ENCODE data around the gene MINDY4. TPM values are rescaled to one million over a fixed set of nuclear protein-coding genes. Genes with fewer than 3 reads are reported as not detected.

The MINDY4 gene
- total and polyA plus RNA-seq, 2 donors (not counting 1 experiment from before 2014, with no cell fraction given) = 0.12 to 1.1 TPM

DNA sequence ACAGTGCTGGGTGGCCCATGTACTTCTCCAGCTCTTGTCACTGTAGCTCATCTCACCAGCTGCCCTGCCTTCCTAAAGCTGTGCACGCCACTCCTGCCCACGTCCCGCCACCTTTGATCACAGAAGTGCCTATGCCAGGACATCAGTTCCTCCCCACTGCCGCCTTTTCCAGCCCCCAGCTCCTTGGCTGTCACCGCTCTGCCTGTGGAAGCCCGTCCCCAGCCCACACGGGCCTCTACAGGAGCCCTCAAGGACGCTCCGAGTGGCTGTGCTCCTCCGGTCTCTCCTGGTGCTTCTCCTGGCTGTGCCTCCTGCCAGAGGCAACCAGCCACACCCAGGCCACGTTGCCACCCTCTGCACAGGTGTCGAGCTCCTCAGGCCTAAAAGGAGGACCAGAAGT, 38.6 kb upstream of the MINDY4 start:
- DNase-seq (no peak), ATAC-seq (ENCODE audit: low read depth) (no peak)
- no peaks in the 10 kb centered on the region for H4K20me1 ChIP-seq (ENCODE audit: control insufficient read depth, insufficient read depth, low read length, poor library complexity, severe bottlenecking)
- intact Hi-C loops (cut with micrococcal nuclease) = no loop called here
- peaks cover 17% of the 10 kb centered on the region for H3K27me3 Mint-ChIP-seq
- no peaks in the 10 kb centered on the region for H3K79me2 ChIP-seq (ENCODE audit: control insufficient read depth, insufficient read depth, low read length)
- H3K36me3 ChIP-seq (replicated peaks in 1 of 2; ENCODE audit: control extremely low read depth in 1 of 2, control insufficient read depth in 1 of 2, extremely low read depth in 1 of 2, insufficient read depth in 2 of 2, low read length in 1 of 2) = no peaks in the 10 kb centered on the region
- H3K4me3 ChIP-seq (ENCODE audit: control extremely low read depth in 1 of 5, extremely low read depth in 1 of 5, insufficient read depth in 1 of 5, low read depth in 2 of 5, low read length in 4 of 5) = no peak overlapping the region
- H3K27me3 ChIP-seq (replicated peaks in 1 of 4; ENCODE audit: control extremely low read depth in 1 of 4, control insufficient read depth in 3 of 4, insufficient read depth in 4 of 4, low read length in 3 of 4) = peaks cover 0 to 9% (median 0%) of the 10 kb centered on the region in 4 experiments
- peaks cover 0 to 2% (median 0%) of the 10 kb centered on the region in 3 donors for H3K9me3 ChIP-seq (ENCODE audit: control extremely low read depth in 1 of 3, control insufficient read depth in 2 of 3, insufficient read depth in 1 of 3, low read length in 2 of 3)
- no peak overlapping the region for H3K4me3 Mint-ChIP-seq
- 92% methylated on average over 12 of the region's 12 CpGs for WGBS (ENCODE audit: insufficient coverage)
- no peak overlapping the region for H3K9ac ChIP-seq (ENCODE audit: low read length)
- no peaks in the 10 kb centered on the region for H3K9me3 Mint-ChIP-seq (ENCODE audit: insufficient read depth)
- H3K4me1 Mint-ChIP-seq = peaks cover 7% of the 10 kb centered on the region
- no peak overlapping the region for H3K4me2 ChIP-seq (replicated peaks; ENCODE audit: low read depth, low read length, poor library complexity, severe bottlenecking)
- H3K27ac ChIP-seq (ENCODE audit: low read length in 2 of 2) = no peak overlapping the region
- CTCF ChIA-PET = interaction anchor here (4.6 kb wide), 1 partner anchor 8 kb away, joined by 22 read pairs; no protein-coding TSS in a partner anchor
- no peak for TF ChIP-seq EZH2 (IDR thresholded peaks at IDR 0.05; ENCODE audit: borderline replicate concordance, insufficient read depth, low read depth, low read length, poor library complexity, severe bottlenecking)
- TF ChIP-seq, protein P1, sequence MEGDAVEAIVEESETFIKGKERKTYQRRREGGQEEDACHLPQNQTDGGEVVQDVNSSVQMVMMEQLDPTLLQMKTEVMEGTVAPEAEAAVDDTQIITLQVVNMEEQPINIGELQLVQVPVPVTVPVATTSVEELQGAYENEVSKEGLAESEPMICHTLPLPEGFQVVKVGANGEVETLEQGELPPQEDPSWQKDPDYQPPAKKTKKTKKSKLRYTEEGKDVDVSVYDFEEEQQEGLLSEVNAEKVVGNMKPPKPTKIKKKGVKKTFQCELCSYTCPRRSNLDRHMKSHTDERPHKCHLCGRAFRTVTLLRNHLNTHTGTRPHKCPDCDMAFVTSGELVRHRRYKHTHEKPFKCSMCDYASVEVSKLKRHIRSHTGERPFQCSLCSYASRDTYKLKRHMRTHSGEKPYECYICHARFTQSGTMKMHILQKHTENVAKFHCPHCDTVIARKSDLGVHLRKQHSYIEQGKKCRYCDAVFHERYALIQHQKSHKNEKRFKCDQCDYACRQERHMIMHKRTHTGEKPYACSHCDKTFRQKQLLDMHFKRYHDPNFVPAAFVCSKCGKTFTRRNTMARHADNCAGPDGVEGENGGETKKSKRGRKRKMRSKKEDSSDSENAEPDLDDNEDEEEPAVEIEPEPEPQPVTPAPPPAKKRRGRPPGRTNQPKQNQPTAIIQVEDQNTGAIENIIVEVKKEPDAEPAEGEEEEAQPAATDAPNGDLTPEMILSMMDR (IDR thresholded peaks at IDR 0.05) = no peak
- no peak overlapping the region for H2AFZ ChIP-seq (ENCODE audit: insufficient read depth, low read depth, low read length, poor library complexity, severe bottlenecking)
- POLR2A ChIA-PET = no interaction called here
- no peak overlapping the region for H3K27ac Mint-ChIP-seq
- peaks cover under 1 to 4% of the 10 kb centered on the region in 2 donors for H3K4me1 ChIP-seq (ENCODE audit: control insufficient read depth in 2 of 2, insufficient read depth in 2 of 2, low read length in 2 of 2)

DNA sequence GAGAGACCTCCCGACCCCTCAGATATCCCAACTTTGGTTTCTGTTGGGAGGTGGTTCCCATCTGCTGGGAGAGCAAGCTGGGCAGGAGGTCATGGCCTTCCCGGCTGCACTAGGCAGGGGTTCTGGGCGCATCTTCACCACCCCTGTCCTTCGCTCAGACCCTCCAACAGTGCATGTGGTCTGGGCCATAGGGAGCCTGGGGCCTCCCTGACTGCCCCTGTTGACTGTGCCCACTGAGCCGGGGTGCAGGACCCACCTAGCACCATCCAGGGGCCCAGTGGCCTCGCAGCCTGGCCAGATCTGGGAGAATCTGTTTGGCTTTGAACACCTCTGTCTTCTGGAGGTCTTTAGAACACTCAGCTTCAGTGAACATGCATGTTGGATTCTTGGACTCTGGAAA, 38.0 kb upstream of the MINDY4 start:
- H3K27ac ChIP-seq (ENCODE audit: low read length in 2 of 2) = no peak overlapping the region
- H4K20me1 ChIP-seq (ENCODE audit: control insufficient read depth, insufficient read depth, low read length, poor library complexity, severe bottlenecking) = no peaks in the 10 kb centered on the region
- no peaks in the 10 kb centered on the region for H3K4me1 ChIP-seq (ENCODE audit: control insufficient read depth in 2 of 2, insufficient read depth in 2 of 2, low read length in 2 of 2)
- H3K36me3 ChIP-seq (replicated peaks in 1 of 2; ENCODE audit: control extremely low read depth in 1 of 2, control insufficient read depth in 1 of 2, extremely low read depth in 1 of 2, insufficient read depth in 2 of 2, low read length in 1 of 2) = no peaks in the 10 kb centered on the region
- ATAC-seq (ENCODE audit: low read depth) (no peak), DNase-seq (no peak)
- no peak for TF ChIP-seq EZH2 (IDR thresholded peaks at IDR 0.05; ENCODE audit: borderline replicate concordance, insufficient read depth, low read depth, low read length, poor library complexity, severe bottlenecking)
- TF ChIP-seq, protein P1 (IDR thresholded peaks at IDR 0.05) = no peak
- Mint-ChIP-seq H3K4me3 (no peak overlapping the region), H3K4me1 (peaks cover 5% of the 10 kb centered on the region), H3K27ac (no peak overlapping the region), H3K27me3 (peaks cover 17% of the 10 kb centered on the region), H3K9me3 (ENCODE audit: insufficient read depth) (no peaks in the 10 kb centered on the region)
- no peaks in the 10 kb centered on the region for H3K79me2 ChIP-seq (ENCODE audit: control insufficient read depth, insufficient read depth, low read length)
- intact Hi-C loops (cut with micrococcal nuclease) = no loop called here
- no peak overlapping the region for H2AFZ ChIP-seq (ENCODE audit: insufficient read depth, low read depth, low read length, poor library complexity, severe bottlenecking)
- ChIA-PET CTCF (interaction anchor here (4.6 kb wide), 1 partner anchor 7 kb away, joined by 22 read pairs; no protein-coding TSS in a partner anchor), POLR2A (no interaction called here)
- no peak overlapping the region for H3K9ac ChIP-seq (ENCODE audit: low read length)
- 91% methylated on average over 5 of the region's 6 CpGs for WGBS (ENCODE audit: insufficient coverage)
- peaks cover 0 to 2% (median 0%) of the 10 kb centered on the region in 3 donors for H3K9me3 ChIP-seq (ENCODE audit: control extremely low read depth in 1 of 3, control insufficient read depth in 2 of 3, insufficient read depth in 1 of 3, low read length in 2 of 3)
- H3K4me3 ChIP-seq (ENCODE audit: control extremely low read depth in 1 of 5, extremely low read depth in 1 of 5, insufficient read depth in 1 of 5, low read depth in 2 of 5, low read length in 4 of 5) = no peak overlapping the region
- peaks cover 0 to 9% (median 0%) of the 10 kb centered on the region in 4 experiments for H3K27me3 ChIP-seq (replicated peaks in 1 of 4; ENCODE audit: control extremely low read depth in 1 of 4, control insufficient read depth in 3 of 4, insufficient read depth in 4 of 4, low read length in 3 of 4)
- no peak overlapping the region for H3K4me2 ChIP-seq (replicated peaks; ENCODE audit: low read depth, low read length, poor library complexity, severe bottlenecking)
